Measurements from ENCODE around the gene BCAT1.

Gene BCAT1, protein sequence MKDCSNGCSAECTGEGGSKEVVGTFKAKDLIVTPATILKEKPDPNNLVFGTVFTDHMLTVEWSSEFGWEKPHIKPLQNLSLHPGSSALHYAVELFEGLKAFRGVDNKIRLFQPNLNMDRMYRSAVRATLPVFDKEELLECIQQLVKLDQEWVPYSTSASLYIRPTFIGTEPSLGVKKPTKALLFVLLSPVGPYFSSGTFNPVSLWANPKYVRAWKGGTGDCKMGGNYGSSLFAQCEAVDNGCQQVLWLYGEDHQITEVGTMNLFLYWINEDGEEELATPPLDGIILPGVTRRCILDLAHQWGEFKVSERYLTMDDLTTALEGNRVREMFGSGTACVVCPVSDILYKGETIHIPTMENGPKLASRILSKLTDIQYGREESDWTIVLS

DNA sequence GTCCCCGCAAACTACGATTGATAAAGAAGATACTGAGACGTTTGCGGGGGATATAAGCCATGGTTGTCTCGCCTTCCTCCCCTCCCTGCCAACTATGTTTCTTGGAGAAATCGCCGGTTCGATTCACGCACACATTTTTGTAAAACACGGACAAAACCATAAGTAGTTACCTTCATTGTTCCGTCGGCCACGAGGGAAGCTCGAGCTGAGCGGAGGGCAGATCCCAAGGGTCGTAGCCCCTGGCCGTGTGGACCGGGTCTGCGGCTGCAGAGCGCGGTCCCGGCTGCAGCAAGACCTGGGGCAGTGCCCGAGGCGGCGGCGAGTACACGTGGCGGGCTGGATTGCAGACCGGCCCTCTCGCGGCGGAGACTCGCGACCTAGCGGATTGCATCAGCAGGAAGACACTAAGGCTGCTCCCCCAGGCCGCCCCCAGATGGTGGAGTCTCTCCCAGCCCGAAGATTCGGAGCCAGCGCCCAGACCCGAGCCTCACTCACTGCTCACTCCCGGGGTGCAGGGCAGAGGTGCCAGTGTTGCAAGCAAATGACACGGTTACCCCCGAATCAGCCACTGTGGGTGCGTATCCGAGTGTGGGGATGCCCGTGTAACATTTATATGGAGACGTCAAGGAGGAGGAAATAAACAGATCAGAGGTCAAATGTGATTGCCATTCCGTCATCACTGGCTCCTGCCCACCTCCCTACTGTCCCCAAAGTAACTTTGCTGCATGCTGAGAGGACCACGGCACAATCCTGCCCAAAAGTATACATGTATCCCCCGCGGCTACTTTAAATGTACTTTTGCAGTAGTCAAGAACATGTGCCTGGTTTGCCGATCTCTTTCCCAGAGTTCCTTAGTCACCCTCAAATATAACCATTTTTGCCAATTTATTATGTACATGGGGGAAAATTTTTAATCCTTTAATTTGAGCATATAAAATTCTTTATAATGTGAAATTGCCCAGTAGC lies at the start of gene BCAT1:
BCAT1 (minus strand) TSS at position 345 of the 966 bp plus-strand sequence; CDS start at position 176, 169 bp downstream.
- DNase-seq, result peak; percentile 68

DNA sequence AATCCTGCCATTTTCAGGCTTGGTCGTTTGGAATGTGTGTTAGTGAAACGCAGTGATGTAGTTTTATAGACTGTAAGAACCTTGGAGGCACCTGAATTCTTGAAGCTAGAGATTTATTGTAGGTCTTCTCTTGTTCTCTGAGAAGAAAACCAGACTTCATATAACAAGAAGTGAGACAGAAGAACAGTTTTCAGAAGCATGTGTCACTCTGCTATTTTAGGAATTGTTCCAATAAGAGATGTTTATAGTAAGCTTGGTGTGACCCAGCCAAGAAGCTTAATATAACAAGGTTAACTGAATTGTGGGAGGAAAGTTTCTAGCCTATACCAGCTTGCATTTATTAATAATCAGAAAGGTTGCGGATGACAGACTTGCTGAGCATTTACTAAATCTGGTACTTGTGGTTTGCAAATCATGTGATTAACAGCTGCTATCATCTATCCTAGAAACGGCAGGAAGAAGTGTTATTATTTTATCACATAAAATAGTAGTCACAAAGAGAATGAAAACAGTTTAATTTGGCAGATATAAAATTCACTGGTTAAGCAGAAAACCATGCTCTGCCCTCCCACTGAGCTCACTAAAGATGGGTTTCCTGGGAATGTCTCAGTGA lies 49.2 kb upstream of the BCAT1 start:
- no peak for DNase-seq

DNA sequence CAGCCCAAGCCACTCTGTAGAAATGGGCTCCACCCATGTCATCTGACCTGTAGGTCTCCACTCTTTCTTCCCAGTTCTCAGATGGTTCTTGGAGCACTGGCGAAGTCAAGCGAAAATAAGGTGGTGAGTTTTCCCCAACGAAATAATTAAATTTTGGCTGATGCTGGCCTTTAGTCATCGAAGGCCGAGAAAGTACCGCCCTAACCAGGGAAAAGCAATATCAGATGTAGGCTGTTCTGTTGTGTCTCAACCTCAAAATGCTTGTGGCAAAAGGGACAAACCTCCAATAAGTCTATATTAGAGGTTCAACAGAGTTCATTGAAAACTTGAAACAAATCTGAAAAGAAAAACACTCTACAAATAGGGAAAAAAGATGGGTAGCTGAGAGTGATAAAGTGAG lies 48.6 kb upstream of the BCAT1 start:
- no peak for DNase-seq

DNA sequence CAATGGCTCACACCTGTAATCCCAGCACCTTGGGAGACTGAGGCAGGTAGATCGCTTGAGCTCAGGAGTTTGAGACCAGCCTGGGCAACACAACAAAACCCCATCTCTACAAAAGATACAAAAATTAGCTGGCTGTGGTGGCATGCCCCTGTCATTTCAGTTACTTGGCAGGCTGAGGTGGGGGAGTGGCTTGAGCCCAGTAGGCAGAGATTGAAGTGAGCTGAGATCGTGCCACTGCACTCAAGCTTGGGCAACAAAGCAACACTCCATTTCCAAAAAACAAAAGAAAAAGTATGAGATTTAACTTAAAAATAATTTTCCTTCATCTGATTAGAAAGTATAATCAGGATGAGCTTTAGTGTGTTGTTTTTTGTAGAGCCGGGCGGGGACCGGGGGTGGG lies 47.9 kb upstream of the BCAT1 start:
- DNase-seq, result no peak

DNA sequence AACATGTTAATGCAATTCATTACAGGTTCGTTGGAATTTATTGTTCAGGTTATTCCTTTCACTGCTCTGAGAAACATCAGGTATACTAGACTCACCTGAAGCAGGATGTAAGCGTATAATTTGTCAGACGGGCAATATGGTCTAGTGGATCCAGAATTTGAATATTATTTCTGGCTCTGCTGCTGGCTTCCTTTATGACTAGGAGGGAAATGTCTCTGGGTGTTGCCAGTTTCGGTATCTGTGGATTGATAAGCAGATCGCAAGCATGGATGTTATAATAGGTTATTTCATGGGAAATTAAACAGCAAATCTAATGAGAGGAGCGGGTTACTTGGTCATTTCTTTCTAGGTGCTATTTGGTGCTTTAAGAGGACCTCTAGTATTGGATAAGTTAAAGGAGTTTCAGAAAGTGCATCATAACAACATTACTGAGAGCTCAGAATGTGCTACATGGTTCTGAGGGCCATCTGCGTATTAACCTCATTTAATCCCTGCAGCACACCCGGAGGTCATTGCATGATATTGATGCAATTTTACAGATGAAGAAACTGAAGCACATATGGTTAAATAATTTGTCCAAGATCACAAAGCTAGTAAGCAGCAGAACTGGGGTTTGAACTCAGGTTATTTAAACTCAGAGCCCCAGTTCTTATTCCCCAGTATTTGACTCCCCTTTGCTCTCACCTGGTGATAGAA lies 47.3 kb upstream of the BCAT1 start:
- no peak for DNase-seq

DNA sequence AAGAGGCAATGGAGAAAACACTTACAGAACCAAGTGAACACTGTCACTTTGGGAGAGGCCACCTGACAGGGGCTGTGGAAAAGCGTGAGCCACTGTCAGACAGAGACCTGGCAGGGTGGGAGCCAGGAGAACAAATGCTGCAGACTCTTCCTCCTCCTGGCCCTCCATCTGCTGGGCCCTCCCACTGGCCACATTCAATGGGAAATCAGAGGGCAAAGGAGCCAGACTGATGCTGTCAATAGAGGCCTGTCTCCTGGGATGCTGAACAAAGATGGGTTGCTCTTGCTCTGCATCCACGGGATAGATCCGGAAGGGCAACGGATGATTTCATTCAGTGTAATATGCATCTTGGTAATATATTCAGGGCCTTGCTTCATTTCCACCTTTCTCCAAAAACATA lies 44.9 kb upstream of the BCAT1 start:
- DNase-seq, result no peak

DNA sequence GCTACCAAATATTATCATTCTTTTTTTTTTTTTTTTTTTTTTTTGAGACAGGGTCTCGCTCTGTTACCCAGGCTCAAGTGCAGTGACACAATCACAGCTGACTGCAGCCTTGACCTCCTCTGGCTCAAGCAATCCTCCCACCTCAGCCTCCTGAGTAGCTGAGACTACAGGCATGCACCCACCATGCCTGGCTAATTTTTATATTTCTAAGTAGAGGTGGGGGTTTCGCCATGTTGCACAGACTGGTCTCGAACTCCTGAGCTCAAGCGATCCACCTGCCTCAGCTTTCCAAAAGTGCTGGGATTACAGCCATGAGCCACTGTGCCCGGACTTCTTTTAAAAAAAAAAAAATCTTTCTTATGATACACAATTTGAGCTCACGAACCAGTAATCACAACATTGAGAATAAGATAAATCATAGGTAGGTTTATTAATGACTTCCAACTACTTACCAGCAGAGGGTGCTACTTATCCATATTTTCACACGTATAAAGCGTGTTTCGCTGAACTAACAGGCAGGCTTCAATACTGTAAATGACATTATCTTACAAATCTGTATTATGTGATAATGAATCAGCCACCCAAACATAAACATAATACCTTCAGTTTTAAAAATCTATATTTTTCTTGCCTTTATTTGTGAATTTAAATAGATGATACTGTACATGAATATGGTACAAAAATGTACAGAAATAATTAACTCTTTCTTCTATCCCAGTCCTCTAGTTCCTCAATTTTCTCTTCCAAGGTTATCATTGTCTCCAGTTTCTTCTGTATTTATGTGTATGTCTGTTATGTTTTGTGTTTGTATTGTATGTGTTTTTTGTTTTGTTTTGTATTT lies 42.5 kb upstream of the BCAT1 start:
- peak; percentile 41 for DNase-seq

DNA sequence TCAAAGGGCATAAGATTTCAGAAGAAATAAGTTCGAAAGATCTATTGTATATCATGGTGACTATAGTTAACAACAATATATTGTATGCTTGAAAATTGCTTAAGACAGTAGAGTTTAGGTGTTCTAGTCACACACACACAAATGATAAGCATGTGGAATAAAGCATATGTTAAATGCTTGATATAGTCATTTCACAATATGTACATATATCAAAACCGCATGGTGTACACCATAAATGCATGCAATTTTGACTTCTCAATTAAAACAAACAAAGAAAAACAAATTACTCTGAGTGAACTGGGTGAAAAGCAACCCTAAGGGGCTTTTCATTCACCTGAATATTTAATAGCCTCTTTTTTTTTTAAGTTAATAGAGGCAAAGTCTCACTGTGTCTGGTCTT lies 40.3 kb upstream of the BCAT1 start:
- no peak for DNase-seq

DNA sequence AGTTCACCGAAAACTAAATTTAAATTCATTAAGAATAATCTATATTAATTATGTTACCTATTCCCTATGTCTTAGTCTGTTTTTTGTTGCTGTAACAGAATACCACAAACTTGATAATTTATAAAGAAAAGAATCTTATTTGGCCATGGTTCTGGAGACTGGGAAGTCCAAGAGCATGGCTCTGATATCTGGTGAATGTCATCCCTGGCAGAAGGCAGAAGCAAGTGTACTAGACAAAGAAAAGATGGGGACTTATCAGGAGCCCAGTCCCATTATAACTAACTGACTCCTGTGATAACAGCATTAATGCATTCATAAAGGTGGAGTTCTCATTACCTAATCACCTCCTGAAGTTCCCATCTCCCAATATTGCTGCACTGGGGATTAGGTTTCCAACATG lies 33.3 kb upstream of the BCAT1 start:
- DNase-seq, result no peak

DNA sequence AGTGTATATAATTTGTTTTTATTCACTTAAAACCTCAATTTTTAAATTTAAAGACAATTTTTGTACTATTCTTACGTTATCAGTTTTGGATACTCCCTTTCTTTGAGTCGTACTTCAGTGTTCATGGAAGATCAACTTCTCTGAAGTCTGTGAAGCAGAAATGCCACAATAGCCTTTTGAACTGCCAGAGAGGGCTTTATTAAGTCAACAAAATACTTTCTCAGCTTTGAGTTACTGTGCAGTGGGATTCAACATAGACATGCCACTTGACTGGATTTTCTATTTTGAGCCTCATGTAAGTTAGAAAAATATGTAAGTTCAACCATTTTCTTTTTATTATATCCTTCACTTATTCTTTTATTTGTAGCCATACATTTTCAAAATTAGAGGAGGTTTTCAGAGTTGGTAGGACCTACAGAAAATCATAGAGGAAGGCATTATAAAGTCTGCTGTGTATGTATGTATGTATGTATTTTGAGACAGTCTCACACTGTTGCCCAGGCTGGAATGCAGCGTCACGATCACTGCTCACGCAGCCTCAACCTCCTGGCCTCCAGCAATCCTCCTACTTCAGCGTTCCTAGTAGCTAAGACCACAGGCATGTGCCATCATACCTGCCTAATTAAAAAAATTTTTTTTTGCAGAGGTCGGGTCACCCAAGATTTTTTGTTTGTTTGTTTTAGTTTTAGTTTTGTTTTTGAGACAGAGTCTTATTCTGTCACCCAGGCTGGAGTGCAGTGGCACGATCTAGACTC lies 31.3 kb upstream of the BCAT1 start:
- no peak for DNase-seq

DNA sequence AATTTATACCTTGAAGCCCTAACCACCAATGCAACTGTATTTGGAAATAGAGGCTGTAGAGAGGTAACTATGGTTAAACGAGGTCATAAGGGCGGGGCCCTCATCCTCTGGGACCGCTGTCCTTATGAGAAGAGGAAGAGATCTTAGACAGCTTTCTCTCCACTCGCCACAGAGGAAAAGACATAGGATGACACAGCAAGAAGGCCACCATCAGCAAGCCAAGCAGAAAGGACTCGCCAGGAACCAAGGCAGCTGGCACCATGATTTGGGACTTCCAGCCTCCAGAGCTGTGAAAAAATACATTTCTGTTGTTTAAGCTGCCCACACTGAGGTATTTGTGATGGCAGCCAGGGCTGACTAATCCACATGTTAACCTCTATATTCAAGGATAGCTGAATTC lies 30.4 kb upstream of the BCAT1 start:
- peak; percentile 71 for DNase-seq

DNA sequence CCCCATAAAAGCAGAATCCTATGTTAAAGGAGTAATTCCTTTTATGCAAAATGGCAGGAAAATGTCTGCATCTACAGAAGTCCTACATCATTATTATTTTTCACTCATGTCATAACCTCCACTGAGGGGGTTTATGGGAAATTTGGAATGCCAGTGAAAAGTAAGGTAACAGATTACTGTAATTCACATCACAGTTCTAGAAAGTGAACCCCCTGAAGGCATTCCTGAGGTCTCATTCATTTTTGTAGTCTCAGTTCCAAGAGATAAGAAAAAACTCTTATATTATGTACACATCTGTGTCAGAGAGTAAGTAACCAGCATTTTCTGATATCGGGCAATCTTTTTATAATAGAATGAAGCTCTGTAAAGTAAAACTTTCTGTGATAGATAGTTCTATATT lies 28.8 kb upstream of the BCAT1 start:
- DNase-seq, result no peak

DNA sequence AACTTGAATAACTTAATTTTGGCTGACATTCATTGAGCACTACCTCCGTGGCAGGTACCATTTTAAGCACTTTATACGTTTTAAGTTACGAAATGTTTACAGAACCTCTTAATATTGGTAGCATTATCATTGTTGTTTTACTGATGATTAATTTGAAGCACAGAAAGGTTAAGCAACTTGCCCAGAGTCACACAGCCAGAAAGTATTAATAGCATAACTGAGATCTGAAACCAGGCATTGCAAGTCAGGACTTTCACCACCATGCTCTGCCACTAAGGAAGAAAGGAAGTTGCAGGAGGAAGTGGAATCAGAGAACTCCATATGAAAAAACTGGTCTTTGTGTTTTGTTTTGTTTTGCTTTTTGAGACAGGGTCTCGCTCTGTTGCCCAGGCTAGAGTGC lies 28.2 kb upstream of the BCAT1 start:
- DNase-seq, result no peak

DNA sequence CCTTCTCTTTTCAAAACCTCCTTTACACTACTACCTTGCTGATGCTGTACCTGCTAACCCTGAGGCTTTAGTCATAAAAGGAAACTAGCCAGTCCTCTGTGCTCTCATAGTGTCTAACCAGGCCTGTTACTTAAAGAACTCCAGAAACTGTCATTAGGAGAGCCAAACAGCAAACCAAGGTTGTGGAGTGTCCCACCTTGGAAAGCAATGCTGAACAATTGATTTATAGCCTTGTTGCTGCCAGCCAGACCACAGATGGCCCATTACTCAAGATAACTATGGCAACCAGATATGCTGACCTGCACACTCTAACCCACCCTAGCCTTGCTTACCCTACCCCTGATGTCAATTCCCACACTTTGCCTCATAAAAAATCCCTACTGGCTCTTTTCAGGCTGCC lies 26.5 kb upstream of the BCAT1 start:
- no peak for DNase-seq

DNA sequence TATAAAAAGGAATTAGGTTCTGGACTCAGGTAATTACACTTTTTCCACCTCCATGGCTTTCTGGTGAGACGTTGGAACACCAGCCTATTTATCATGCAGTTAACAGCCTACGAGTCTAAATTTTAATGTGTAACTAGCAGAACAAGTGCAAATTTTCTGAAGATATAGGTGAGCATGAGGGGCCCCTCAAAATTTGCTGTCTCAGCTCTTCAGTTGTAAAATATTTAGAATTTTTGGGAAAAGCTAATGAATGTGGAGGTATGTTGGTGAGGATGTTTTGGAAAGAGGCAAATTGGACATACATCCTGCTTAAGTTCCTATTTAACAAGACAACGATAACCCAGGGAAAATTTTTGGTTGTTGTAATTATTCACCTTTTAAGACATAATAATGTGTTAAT lies 25.3 kb upstream of the BCAT1 start:
- DNase-seq, result no peak

DNA sequence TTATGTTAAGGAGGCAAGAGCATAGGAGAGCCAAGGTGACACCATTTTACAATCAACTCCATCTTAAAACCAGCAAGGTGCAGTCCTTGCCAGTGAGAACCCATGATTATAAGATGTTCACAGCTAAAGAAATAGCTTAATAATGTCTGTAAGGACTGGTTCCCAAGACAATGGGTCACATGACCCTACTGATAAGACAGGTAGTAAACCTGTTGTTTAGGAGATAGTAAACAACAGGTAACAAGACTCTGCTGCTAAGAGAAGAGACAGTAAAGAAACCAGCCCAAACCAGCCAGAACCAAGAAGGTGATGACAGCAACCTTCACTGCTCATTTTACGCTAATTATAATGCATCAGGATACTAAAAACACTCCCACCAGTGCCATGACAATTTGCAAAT lies 23.2 kb upstream of the BCAT1 start:
- no peak for DNase-seq

DNA sequence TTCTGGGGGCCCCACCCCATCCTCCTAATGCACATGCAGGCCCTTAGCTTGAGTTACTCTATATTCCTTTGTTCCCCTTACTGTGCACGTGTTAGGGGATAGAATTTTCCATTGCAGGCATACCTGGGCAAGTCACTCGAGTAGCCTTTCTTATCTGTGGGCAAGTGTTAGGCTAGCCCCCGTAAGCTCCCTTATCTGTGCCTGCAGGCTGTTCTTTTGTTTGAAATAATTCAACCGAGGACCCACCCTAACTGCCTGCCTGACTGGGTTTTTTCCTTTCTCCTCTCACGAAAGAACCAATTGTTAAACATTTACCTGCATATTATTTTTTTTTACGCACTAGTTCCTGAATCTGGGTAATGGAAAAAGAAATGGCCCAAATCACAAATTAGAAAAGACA lies 21.3 kb upstream of the BCAT1 start:
- DNase-seq, result no peak

DNA sequence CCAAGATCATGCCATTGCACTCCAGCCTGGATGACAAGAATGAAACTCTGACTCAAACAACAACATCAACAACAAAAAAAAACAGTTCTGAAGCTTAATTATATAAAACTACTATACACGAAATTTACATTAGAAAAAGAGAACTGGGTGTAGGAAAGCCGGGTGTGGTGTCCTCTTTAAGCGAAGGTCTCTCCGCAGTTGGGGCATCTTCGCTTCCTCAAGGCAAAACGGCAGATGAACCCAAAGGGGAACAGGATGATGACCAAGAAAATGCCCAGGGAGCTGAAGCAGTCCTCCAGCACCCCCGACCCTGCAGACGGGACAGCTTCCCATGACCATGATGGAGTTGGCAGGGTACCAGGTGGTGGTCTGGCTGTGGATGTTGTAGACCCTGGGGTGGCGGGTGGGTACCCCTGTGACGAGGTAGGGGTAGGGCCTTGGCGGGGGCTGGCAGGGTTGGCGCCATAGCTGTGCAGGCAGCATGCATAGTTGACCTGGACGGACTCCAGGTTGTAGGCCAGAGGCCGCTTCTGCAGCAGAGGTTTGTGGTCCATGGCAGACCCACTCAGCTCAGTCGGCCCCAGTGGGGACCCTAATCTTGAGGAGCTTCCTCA lies 18.2 kb upstream of the BCAT1 start:
- DNase-seq, result no peak

DNA sequence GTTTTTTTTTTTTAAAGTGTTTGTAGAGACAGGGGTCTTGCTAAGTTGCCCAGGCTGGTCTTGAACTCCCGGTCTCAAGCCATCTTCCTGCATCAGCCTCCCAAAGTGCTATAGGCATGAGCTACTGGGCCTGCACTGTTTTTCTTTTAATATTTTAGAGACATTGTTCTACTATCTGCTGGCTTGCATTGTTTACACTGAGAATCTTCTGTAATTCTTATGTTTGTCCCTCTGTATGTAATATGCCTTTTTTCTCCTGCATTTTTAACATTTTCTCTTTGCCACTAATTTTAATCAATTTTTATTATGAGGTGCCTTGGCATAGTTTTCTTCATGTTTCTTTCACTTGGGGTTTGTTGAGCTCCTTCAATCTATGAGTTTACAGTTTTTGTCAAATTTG lies 15.4 kb upstream of the BCAT1 start:
- DNase-seq, result no peak

DNA sequence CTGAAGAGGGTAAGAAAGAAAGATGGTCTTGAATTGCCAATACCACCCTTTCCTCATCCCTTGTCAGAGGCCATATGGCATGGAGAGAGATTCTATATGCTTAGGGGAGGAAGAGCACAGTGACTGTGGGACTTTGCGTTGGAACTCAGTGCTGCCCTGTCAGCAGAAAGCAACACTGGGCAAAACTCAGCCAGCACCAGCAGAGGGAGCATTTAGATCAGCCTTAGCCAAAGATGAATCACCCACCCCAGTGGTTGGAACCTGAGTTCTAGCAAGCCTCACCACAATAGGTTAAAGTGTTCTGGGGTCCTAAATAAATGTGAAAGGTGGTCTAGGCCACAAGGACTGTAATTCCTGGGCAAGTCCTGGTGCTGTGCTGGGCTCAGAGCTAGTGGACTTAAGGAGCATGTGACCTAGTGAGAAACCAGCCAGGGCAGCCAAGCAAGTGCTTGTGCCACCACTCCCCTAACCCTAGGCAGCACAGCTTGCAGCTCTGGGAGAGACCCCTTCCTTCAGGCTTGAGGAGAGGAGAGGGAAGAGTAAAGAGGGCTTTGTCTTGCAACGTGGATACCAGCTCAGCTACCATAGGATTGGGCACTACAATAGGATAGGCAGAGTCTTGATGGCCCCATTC lies 11.4 kb upstream of the BCAT1 start:
- peak; percentile 40 for DNase-seq
